G401.6 (cell line): ENCODE results near the gene ST8SIA2.

ENCODE experiments used
- FAIRE-seq: peaks from 2 replicates; lab custom pipeline; 2012; peaks lifted over from hg19 to GRCh38; lab: Jason Lieb, UNC

ST8SIA2 gene

GRCh38 chr15:92399271-92399950, 5.7 kb downstream of the ST8SIA2 start:
- no peak for FAIRE-seq

DNA sequence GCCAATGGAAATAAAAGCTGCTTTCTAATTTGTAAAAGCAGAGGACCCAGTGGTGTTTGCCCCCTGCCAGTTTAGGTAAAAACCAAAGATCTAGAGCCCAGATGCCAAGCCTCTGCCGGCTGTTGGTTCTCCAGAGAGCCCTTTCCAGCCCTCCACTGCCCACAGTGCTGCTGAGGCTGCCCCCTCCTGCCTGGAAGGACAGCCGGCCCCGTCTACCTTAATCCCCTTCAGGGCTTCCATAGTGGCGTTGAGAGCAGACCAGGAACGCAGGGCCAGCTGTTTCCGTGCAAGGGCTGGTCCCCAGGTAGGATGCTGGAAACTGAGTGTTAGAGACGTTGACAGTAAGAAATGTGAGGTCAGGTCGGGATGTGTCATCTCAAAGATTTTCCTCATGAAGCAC, 6.9 kb downstream of the ST8SIA2 start:
- no peak for FAIRE-seq

- FAIRE-seq: no peak
Observed at GRCh38 chr15:92400980-92401787, 7.5 kb downstream of the ST8SIA2 start.

DNA sequence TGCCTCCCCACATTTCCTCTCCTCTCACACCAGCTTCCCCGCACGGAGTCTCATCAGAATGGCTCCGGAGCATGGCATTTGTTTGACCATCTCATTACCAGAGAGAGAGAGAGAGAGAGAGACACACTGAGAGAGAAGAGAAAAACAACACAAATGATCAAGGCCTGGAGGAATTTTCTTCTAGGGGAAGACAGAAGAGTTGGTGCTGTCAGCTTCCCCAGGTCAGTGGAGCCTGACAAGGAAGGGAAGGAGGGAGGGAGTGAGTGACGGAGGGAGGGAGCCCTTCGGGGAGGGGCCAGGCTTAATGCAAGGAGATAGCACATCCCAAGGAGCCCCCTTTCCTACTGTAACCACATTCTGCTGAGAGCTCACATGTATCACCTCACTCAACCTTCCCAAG, 9.1 kb downstream of the ST8SIA2 start:
- FAIRE-seq: no peak

GRCh38 chr15:92405942-92406341, 12.3 kb downstream of the ST8SIA2 start:
- FAIRE-seq: no peak

- no peak for FAIRE-seq
Observed at GRCh38 chr15:92407321-92407720, 13.6 kb downstream of the ST8SIA2 start.

- FAIRE-seq: no peak
Observed at GRCh38 chr15:92407916-92408315, 14.2 kb downstream of the ST8SIA2 start.

DNA sequence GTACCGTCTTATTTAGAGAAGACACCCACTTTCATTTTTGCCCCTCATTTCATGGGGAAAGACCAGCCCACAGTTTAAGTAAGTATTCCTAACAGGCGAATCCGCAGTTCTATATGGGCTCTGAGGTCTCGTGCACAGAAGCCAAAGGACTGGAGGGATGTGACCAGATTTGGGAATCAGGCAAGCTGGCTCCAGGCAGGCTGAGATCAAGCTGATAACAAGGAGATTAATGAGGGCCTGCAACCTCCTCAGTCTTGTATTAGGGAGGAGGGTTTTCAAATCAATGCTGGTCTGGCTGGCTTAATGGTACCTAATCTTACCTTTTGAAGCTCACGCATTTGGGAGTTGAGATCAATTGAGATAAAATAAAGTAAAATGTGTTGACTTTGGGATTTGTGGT, 15.3 kb downstream of the ST8SIA2 start:
- FAIRE-seq: no peak

- FAIRE-seq: no peak
Observed at GRCh38 chr15:92409521-92409920, 15.8 kb downstream of the ST8SIA2 start.

DNA sequence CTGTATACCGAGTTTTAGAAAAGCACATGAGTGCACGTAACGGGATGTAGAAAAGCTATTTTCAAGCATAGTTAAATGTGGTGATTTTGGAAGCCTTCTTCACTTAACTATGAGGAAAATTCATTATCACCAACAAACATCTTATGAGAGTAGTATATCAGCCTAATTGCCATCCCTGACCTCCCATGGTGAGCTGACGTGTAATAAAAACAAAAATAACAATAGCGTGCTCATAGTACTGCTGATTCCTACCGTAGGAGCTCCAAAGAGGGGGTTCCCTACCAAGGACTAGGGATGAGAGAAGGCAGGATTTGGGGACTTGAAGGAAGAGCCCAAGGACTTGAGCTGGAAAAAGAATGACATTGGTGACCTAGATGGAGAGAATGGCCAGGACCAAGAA, 16.9 kb downstream of the ST8SIA2 start:
- no peak for FAIRE-seq

DNA sequence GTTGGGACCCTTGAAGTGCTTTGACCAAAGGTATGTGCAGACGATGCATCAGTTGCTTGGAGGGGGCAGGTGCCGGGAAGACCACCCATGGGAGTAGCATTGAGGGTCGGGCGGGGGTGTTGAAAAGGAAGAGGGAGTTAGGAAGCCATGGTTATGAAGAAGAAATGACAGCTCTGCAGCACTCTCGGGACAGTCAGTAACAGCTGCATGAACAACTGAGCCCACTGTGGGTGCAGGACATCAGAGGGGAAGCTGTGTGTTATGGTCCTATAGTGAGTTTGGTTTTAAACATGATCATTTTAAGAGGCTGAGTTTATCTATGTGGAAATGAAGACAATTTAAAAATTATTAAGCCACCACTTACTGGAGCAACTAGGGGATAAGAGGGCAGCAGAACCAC, 17.6 kb downstream of the ST8SIA2 start:
- no peak for FAIRE-seq

DNA sequence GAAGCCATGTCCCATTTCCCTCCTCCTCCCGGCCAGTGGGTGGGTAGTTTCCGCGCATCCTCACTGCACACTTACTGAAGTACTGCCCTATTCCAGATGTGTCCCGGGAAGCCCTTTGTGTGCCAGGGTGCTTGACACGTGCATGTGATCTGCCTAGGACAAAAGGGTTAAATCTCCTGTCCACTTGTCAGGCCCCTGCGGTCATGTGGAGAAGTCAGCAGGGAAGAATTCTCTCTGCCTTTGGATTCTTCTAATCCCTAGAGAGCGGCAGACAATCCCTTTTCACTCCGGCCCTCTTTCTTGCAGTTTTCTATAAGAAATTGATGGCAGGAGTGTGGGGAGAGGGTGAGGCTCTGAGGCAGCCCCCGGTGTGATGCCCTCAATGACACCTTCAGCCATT, 19.8 kb downstream of the ST8SIA2 start:
- no peak for FAIRE-seq

GRCh38 chr15:92415639-92416297, 22.1 kb downstream of the ST8SIA2 start:
- no peak for FAIRE-seq

GRCh38 chr15:92416557-92416956, 22.9 kb downstream of the ST8SIA2 start:
- FAIRE-seq: no peak

- no peak for FAIRE-seq
Observed at GRCh38 chr15:92417716-92418115, 24.0 kb downstream of the ST8SIA2 start.

DNA sequence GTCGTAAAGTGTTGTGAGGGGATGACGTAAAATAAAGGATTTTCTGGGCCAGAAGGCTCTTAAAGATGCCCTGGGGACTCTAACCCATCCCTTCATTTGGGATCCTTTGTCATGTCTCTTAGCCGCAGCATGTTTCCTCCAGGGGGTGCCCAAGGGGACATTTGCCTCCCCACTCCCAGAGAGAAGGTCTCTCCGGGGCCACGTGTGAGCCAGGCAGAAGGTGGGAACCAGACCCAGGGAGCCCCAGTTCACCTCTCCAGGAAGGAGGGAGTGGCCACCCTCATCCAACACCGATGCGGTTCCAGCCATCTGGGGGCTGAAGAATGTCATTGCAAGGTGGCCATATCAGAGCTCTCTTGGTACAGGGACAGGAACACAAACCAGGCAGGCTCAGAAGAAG, 25.2 kb downstream of the ST8SIA2 start:
- FAIRE-seq: no peak

- FAIRE-seq: no peak
Observed at GRCh38 chr15:92421976-92422375, 28.3 kb downstream of the ST8SIA2 start.

DNA sequence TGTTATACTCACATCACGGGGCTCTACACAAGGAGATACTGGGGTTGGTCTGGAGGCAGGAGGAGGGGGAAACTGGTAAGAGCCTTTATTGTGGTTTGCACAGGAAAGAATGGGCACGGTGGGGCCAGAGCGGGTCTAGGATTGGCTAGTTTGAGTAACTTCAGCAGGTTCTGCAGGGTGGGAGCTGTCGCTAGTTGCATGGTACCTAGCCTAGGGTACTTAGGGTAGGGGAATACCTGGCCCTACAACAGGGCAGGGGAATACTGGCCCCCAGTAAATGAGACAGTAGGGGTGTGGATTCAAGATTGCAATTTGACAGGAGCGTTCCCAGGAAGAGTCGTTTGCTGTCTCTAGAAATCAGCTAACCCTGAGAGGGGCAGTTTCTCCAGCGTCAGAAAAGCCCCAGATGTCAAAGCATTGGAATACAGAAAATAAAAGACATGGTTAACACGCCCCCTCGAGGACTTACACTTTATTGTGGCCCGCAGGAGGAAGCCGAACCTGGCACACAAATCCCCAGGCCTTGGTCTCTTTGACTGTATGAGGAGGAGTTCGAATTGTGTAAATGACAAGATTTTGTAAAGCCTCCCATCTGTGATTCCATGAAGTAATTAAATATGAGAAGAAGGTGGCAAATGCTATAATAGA, 32.0 kb downstream of the ST8SIA2 start:
- FAIRE-seq: no peak

DNA sequence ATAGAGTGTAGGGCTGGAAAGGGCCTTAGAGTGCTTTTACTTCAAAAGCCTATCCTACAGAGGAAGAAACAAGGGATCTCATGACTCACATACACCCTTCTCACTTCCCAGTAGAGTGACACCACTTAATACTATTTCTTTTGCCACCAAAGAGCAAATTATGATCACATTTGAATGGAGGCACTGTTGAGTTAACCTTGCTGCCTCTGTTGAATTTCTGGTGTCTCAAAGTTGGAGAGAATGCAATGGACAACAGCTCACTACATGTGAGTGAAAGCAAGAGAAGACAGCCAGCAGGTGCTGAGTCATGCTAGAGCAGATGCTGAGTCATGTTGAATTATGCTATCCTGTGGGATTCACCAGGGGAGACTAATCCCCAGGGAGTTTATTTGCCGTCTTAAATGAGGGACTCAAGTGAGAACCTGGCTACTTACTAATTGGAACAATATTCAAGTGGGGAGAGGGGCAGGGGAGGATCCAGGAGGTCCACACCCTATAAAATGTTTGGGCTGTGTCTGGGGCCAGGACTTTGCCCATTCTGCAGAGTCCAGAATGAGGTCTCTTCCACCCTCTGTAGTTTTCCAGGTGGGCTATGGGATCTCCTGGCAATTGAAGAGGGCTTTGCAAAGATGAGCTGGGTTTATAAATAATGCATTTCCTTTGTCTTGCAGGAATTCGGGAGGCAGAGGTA, 35.8 kb downstream of the ST8SIA2 start:
- no peak for FAIRE-seq

DNA sequence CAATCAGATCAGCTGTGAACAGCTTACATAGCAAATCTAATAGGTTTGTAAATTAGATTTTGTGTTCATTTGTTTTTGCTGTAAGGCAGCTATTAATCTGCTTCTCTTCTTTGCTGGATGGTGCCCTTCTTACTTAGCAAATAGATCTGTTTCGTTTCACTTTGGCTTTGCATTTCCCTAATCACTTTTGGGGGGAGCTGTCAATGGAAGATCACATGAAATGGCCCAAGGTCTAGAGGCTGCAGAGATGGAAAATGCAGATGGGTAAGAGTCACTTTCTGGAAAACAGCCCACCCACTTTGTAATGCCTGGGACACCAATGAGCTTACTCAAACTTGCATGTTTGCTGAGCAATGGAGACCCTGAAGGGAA, 36.4 kb downstream of the ST8SIA2 start:
- FAIRE-seq: no peak

DNA sequence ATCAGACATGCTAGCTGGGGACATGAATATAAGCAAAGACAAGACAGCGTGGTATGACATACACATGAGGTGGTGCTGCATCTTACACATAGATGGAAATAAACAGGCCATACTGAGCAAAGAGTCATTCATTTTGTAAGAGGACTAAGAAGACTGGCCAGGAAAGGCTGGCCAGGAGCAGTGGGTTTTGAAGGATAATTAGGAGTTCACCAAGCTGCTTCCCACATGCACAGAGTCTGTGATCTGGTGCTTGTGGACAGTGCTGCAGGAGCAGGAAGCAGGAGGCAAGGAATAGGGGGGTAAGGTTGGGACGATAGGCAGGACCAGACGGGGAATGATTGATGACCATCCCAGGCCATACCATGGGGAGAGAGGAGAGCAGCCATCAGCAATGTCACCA, 41.5 kb downstream of the ST8SIA2 start:
- FAIRE-seq: no peak

DNA sequence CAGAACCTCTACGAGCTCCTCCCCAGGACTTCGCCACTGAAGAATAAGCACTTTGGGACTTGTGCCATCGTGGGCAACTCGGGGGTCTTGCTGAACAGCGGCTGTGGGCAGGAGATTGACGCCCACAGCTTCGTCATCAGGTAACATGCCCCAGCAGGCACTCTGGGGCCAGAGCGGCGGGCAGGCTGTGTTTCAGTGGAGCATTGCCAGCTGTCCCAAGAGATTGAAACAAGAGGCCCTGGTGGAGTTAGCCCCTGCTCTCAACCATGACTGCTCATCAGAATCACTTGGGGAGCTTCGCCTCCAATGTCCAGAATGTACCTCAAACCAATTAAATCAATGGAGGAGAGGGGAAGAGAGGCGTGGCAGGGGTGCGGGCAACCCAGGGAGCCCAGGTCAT, 44.8 kb downstream of the ST8SIA2 start:
- FAIRE-seq: no peak
